ENCODE data around the gene THPO.

DNA sequence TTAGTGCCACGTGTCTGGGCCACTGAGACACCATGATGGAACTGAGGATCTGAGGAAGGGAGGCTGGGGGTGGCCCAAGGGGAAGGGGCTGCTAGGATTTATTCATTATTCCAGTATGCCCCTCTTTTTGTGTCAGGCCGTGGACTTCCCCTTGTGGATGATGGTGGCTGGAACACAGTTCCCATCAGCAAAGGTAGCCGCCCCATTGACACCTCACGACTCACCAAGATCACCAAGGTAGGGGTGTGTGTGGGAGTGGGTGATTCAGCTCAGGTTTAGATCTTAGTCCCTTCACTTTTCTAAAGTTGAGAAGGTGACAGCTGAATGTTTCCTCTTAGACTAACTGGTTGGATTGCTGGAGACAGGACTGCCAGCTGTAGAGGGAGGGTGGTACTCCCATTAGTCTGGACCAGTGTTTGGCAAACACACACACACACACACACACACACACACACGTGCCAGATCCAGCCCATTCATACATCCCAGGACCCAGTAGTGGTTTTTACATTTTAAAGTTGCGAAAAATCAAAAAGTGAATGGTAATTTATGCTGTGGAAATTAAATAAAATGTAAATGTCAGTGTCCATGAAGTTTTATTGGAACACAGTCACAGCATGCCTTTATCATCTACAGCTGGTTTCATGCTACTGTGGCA lies 52.2 kb downstream of the THPO start:
- TF ChIP-seq, protein P1, sequence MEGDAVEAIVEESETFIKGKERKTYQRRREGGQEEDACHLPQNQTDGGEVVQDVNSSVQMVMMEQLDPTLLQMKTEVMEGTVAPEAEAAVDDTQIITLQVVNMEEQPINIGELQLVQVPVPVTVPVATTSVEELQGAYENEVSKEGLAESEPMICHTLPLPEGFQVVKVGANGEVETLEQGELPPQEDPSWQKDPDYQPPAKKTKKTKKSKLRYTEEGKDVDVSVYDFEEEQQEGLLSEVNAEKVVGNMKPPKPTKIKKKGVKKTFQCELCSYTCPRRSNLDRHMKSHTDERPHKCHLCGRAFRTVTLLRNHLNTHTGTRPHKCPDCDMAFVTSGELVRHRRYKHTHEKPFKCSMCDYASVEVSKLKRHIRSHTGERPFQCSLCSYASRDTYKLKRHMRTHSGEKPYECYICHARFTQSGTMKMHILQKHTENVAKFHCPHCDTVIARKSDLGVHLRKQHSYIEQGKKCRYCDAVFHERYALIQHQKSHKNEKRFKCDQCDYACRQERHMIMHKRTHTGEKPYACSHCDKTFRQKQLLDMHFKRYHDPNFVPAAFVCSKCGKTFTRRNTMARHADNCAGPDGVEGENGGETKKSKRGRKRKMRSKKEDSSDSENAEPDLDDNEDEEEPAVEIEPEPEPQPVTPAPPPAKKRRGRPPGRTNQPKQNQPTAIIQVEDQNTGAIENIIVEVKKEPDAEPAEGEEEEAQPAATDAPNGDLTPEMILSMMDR (IDR thresholded peaks at IDR 0.05; ENCODE audit: insufficient read depth, low read length, poor library complexity, severe bottlenecking): no peak
- TF ChIP-seq EZH2phosphoT487 (conservative IDR thresholded peaks at IDR 0.05; ENCODE audit: low read length): no peak

Data from SU-DHL-6 (cell line).